Fibroblast of lung (primary cell): ENCODE results near the gene RASSF5.

Experiments used
- CTCF ChIP-seq, 2 donors: IDR thresholded peaks in 1 of 2; conservative IDR thresholded peaks in 1 of 2; 1 replicate in 1 of 2; 2 replicates in 1 of 2; pipeline ENCODE4 v1.5.1; 2011 to 2012; ENCODE audit warnings: low read length in 2 of 2, control low read depth in 1 of 2, inconsistent platforms in 1 of 2, low read depth in 1 of 2, mild to moderate bottlenecking in 1 of 2
- EZH2 ChIP-seq: IDR thresholded peaks from 2 replicates; pipeline ENCODE4 v1.5.1; 2012; ENCODE audit warnings: low read length, control low read depth, mild to moderate bottlenecking; ENCODE audit errors: missing control alignments

GRCh38 chr1:206554701-206555472, 47.6 kb downstream of the RASSF5 start:
- TF ChIP-seq CTCF (conservative IDR thresholded peaks at IDR 0.05 in 1 of 2, IDR thresholded peaks at IDR 0.05 in 1 of 2; ENCODE audit: low read depth in 1 of 2, low read length in 2 of 2) (no peak), EZH2 (no peak)
